Measurements from ENCODE around the gene MLLT3.

- no peak for TF ChIP-seq EP300 (IDR thresholded peaks at IDR 0.05)
- no peak for TF ChIP-seq POLR2A (IDR thresholded peaks at IDR 0.05)
- no peak for TF ChIP-seq CTCF (IDR thresholded peaks at IDR 0.05)
Measured at GRCh38 chr9:20480249-20480648, 142.1 kb downstream of the MLLT3 start.
